ENCODE measurements around the gene USP31. TPM values are rescaled to one million over a fixed set of nuclear protein-coding genes. Genes with fewer than 3 reads are reported as not detected.

USP31 gene
- total and polyA plus RNA-seq, 11 donors = 9.2 to 49.9 (median 23.8) TPM

GRCh38 chr16:23089111-23089510 is 60.1 kb downstream of the USP31 start:
- 84 to 95% (median 95%) methylated on average over 8 of the region's 8 CpGs for WGBS, 4 donors
- H3K4me3 ChIP-seq = no peak overlapping the region
- H3K27me3 ChIP-seq = no peaks in the 10 kb centered on the region
- H3K9me3 ChIP-seq = no peaks in the 10 kb centered on the region
- DNase-seq (no peak), ATAC-seq (no peak)
- intact Hi-C loops (cut with DNase I) = loop anchor here in 1 of 10 donors (5.0 kb wide), 1 partner anchor 58 kb away; the partner anchor contains the start of gene USP31
- H3K27ac ChIP-seq = peak overlapping the region in 1 of 12 donors; percentile 26
- peaks cover 0 to 27% (median 4%) of the 10 kb centered on the region in 12 donors for H3K4me1 ChIP-seq
- peaks cover 0 to 73% (median 58%) of the 10 kb centered on the region in 9 donors for H3K36me3 ChIP-seq
- TF ChIP-seq POLR2A (IDR thresholded peaks at IDR 0.05) (no peak), CTCF (IDR thresholded peaks at IDR 0.05) (no peak)

GRCh38 chr16:23088018-23088417 is 61.2 kb downstream of the USP31 start:
- Histone ChIP-seq H3K4me3 (no peak overlapping the region), H3K36me3 (peaks cover 0 to 70% (median 48%) of the 10 kb centered on the region in 9 donors), H3K27me3 (no peaks in the 10 kb centered on the region), H3K9me3 (no peaks in the 10 kb centered on the region), H3K27ac (peak overlapping the region in 6 of 12 donors; percentile 6 to 69 (median 50)), H3K4me1 (peaks cover 0 to 30% (median 5%) of the 10 kb centered on the region in 12 donors)
- intact Hi-C loops (cut with DNase I) = loop anchor here in 1 of 10 donors (5.0 kb wide), 1 partner anchor 59 kb away; the partner anchor contains the start of gene USP31
- WGBS, 4 donors = 50 to 66% (median 55%) methylated on average over 4 of the region's 4 CpGs
- no peak for TF ChIP-seq POLR2A (IDR thresholded peaks at IDR 0.05)
- ATAC-seq = peak; percentile 92 to 95 (median 94)
- DNase-seq = peak in 3 of 5 donors; percentile 33 to 65 (median 63)

GRCh38 chr16:23085949-23086348 is 63.3 kb downstream of the USP31 start:
- Histone ChIP-seq H3K9me3 (no peaks in the 10 kb centered on the region), H3K27ac (no peak overlapping the region), H3K27me3 (no peaks in the 10 kb centered on the region), H3K4me3 (no peak overlapping the region), H3K4me1 (peaks cover 0 to 33% (median 8%) of the 10 kb centered on the region in 12 donors), H3K36me3 (peaks cover 0 to 77% (median 65%) of the 10 kb centered on the region in 9 donors)
- intact Hi-C loops (cut with DNase I) = loop anchor here in 1 of 10 donors (5.0 kb wide), 1 partner anchor 61 kb away; the partner anchor contains the start of gene USP31
- no peak for TF ChIP-seq POLR2A (IDR thresholded peaks at IDR 0.05)
- no peak for TF ChIP-seq CTCF (IDR thresholded peaks at IDR 0.05)
- no peak for DNase-seq
- 89 to 93% (median 90%) methylated on average over 3 of the region's 3 CpGs for WGBS, 4 donors
- no peak for ATAC-seq

GRCh38 chr16:23082161-23082788 is 67.0 kb downstream of the USP31 start:
- no peak for TF ChIP-seq POLR2A (IDR thresholded peaks at IDR 0.05)
- peak in 1 of 12 donors; percentile 20 for TF ChIP-seq CTCF (IDR thresholded peaks at IDR 0.05)
- intact Hi-C loops (cut with DNase I) = no loop called here
- no peak overlapping the region for H3K4me3 ChIP-seq
- ATAC-seq (peak; percentile 65 to 85 (median 84)), DNase-seq (peak in 1 of 5 donors; percentile 58)
- H3K27ac ChIP-seq = peak overlapping the region in 4 of 12 donors; percentile 20 to 52 (median 30)
- H3K36me3 ChIP-seq = peaks cover 0 to 80% (median 55%) of the 10 kb centered on the region in 9 donors
- H3K9me3 ChIP-seq = no peaks in the 10 kb centered on the region
- H3K27me3 ChIP-seq = no peaks in the 10 kb centered on the region
- H3K4me1 ChIP-seq = peaks cover 0 to 35% (median 9%) of the 10 kb centered on the region in 12 donors
- 64 to 77% (median 69%) methylated on average over 9 of the region's 9 CpGs for WGBS, 4 donors
